Stimulated activated CD4-positive, alpha-beta T cell treated with anti-CD3 and anti-CD28 coated beads, Interleukin-15, amount 100 ng/mL, for 24 hours (primary cell): ENCODE measurements around the gene VMAC.
"Not testable (repeated sequence)": the region's sequence is repeated elsewhere in the genome, so short reads cannot be mapped to it uniquely, and the experiment has no call there.

Source experiments
- DNase-seq: peaks from one replicate; pipeline ENCODE4 v3.0.0-alpha.2; 2020

VMAC gene

GRCh38 chr19:5904352-5905113, at the start of gene VMAC:
TSS of gene VMAC (plus strand) at chr19:5904872. CDS start at chr19:5904891, 19 bp downstream.
- DNase-seq: peak; percentile 100

GRCh38 chr19:5855151-5855550, 49.5 kb upstream of the VMAC start:
- not testable (repeated sequence) for DNase-seq

GRCh38 chr19:5857203-5858081, 47.2 kb upstream of the VMAC start:
- no peak for DNase-seq

- DNase-seq: no peak
Observed at GRCh38 chr19:5863030-5863665, 41.5 kb upstream of the VMAC start.

GRCh38 chr19:5864013-5864720, 40.5 kb upstream of the VMAC start:
- no peak for DNase-seq

- no peak for DNase-seq
Observed at GRCh38 chr19:5864725-5865486, 39.8 kb upstream of the VMAC start.

GRCh38 chr19:5865772-5866171, 38.9 kb upstream of the VMAC start:
- DNase-seq: no peak

GRCh38 chr19:5867201-5868136, 37.2 kb upstream of the VMAC start:
- DNase-seq: no peak

GRCh38 chr19:5870986-5871394, 33.7 kb upstream of the VMAC start:
- no peak for DNase-seq

GRCh38 chr19:5873617-5874199, 31.0 kb upstream of the VMAC start:
- DNase-seq: no peak

GRCh38 chr19:5874496-5874895, 30.2 kb upstream of the VMAC start:
- DNase-seq: not testable (repeated sequence)

- no peak for DNase-seq
Observed at GRCh38 chr19:5877427-5877826, 27.2 kb upstream of the VMAC start.

- no peak for DNase-seq
Observed at GRCh38 chr19:5877882-5878281, 26.8 kb upstream of the VMAC start.

GRCh38 chr19:5880196-5880595, 24.5 kb upstream of the VMAC start:
- no peak for DNase-seq

- no peak for DNase-seq
Observed at GRCh38 chr19:5880604-5881078, 24.0 kb upstream of the VMAC start.

- no peak for DNase-seq
Observed at GRCh38 chr19:5881543-5882299, 23.0 kb upstream of the VMAC start.

GRCh38 chr19:5882421-5882968, 22.2 kb upstream of the VMAC start:
- DNase-seq: no peak

- not testable (repeated sequence) for DNase-seq
Observed at GRCh38 chr19:5883157-5883873, 21.4 kb upstream of the VMAC start.
